ENCODE results near the gene C12orf56. TPM values are rescaled to one million over a fixed set of nuclear protein-coding genes. Genes with fewer than 3 reads are reported as not detected.
"Not testable (repeated sequence)": the region's sequence is repeated elsewhere in the genome, so short reads cannot be mapped to it uniquely, and the experiment has no call there.

C12orf56 gene
- total RNA-seq, 1 donor from 2014 or later: under 0.01 TPM

DNA sequence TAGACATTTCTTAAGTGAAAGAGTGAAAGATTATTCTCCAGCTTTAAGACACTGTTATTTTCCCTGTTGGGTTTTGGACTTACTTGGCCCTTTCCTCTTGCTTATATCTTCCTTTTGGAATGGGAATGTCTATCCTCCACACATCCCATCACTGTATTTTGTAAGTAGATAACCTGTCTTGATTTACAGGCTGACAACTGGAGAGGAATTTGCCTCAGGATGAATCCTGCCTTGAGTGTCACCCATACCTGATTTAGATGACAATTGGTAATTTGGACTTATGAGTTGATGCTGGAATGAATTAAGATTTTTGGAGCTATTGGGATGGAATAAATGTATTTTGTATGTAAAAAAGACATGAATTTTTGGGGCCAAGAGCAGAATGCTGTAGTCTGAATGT lies 94.3 kb downstream of the C12orf56 start:
- no peak for DNase-seq

DNA sequence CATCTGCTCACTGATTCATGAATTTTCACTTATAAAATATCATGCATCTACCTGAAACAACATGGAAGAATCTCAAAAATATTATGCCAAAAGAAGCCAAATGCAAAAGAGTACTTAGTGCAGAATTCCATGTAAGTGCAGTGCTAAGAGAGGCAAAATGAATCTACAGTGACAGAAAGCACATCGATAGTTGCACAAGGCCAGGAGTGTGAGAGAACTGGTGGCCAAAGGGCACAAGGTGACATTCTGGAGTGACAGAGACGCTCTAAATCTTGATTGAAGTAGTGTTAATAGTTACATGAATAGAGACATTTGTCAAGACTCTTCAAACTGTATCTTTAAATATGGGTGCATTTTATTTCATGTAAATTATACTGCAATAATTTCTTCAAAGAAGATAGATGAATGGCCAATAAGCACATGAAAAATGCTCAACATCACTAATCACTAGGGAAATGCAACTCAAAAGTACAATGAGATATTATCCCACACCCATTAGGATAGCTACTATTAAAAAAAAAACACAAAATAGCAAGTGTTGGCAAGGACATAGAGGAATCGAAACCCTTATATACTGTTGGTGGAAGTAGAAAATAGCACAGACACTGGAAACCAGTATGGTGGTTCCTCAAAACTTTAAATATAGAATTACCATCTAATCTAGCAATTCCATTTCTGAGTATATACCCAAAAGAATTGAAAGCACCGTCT lies 96.7 kb downstream of the C12orf56 start:
- no peak for DNase-seq

DNA sequence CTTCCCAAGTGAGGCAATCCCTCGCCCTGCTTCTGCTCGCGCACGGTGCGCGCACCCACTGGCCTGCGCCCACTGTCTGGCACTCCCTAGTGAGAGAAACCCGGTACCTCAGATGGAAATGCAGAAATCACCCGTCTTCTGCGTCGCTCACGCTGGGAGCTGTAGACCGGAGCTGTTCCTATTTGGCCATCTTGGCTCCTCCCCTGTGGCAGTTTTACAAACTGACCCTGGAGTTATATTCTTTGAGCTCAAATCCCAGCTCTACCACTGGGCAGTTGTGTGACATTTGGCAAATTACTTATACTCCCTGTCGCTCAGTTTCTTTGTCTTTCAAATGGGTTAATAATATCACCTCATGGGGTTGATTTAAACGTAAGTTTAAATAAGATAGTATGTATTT lies 97.4 kb downstream of the C12orf56 start:
- not testable (repeated sequence) for DNase-seq

GRCh38 chr12:64286521-64286920 lies 104.0 kb downstream of the C12orf56 start:
- DNase-seq: no peak

DNA sequence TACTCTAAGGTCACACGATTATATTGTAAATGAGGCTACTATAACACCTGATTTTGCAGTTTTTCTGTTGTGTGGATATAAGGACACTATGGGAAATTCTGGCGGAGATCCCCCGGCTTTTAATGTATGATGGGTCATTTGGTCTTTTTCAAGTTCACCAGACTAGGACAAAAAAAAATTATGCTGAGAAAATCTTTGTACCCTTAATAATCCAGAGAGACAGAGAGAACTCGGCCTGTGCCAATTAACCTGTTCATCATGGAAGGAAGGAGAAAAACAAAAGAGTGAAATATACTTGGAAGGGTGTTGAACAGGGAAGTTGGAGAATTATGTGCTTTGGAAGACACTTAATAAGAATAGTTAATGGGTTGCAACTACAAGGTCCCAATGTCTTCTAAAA lies 106.3 kb downstream of the C12orf56 start:
- DNase-seq: no peak

DNA sequence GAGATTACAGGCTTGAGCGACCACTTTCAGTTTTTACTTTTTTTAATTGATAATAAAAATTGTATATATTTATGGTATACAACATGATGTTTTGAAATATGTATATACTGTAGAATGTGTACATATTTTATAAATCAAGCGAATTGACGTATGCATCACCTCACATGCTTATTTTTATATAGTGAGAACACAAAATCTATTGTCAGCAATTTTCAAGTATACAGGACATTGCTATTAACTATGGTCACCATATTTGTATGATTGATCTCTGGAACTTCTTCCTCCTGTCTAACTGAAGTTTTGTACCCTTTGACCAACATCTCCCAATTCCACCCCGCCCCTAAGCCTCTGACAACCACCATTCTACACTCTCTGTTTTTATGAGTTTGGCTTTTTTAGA lies 112.1 kb downstream of the C12orf56 start:
- no peak for DNase-seq

GRCh38 chr12:64273527-64274403 lies 116.8 kb downstream of the C12orf56 start:
- peak; percentile 54 for DNase-seq

DNA sequence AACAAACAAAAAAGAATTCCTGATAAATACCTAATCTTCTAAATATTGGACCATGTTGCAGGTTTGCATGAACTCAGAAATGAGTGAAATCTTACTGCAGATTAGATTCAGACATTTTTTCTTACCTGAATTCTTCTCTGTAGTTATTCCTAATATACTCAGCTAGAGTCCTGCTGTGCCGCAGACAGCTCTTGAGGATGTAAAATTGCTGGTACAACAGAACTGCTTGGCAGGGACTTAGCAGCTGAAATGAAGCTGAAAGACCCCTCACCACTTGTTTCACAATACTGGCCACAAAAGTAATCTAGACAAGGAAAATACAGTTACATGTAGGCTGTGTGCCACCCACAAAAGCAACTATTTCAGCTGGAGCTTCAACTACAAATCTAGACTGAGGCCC lies 120.1 kb downstream of the C12orf56 start:
- DNase-seq: no peak

- no peak for DNase-seq
These were observed 121.4 kb downstream of the C12orf56 start for GRCh38 chr12:64269161-64269560.

DNA sequence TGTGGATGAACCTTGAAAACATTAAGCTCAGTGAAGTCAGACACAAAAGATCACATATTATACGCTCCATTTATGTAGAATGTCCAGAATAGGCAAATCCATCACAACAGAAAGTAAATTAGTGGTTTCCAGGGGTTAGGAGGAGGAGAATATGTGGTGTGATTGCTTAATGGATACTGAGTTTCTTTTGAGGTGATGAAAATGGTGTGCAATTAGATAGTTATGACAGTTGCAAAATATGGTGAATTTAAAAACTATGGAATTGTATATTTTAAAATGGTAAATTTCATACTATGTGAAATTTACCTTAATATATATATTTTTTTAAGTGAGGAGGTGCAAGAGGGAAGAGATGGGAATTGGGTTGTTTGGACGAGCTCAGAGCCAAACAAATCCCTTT lies 122.1 kb downstream of the C12orf56 start:
- no peak for DNase-seq

DNA sequence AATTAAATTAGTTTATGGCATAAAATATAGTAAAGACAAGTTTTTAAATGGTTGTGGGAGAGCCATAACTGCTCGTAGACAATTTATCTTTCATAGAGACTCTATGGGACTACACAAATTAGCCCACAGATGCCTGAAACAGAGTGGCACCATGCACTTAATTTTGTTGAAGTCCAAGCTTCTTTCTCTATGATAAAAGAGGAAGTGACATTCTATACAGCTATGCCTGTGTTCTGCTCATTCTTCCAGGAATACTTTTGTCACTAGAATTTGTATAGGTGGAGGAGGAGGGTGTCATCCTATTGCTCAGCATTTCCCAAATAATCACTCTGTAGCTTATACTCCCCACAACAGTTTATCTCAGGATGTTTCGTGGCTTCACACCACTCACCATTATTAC lies 124.7 kb downstream of the C12orf56 start:
- no peak for DNase-seq

GRCh38 chr12:64261813-64262212 lies 128.7 kb downstream of the C12orf56 start:
- no peak for DNase-seq

- no peak for DNase-seq
These were observed 132.0 kb downstream of the C12orf56 start for GRCh38 chr12:64258576-64258975.

DNA sequence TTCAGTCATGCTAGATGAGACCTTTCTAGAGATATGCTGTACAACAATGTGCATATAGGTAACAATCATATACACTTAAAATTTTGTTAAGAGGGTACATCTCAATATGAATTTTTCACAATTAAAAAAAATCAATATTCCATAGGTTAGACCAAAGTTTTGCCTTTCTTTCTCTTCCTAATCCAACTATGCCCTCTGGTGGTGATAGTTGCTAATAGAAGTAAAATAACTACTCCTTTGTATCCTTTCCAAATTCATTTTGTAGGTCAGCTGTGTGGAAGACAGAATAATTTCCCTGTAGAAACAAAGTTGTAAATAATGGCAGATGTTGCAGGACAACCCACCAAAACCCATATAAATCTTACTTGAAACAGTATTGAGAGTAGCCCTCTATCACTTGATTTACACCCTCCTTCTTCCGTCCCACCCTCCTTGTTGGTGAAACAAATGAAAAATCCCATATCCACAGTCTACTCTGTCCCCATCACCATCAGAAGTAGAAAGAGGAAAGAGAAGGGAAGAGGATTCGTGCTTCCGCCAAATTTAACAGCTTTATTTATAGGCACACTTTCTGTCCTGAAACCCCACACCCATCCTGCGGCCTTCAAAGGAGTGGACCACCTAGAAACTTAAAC lies 134.3 kb downstream of the C12orf56 start:
- DNase-seq: peak; percentile 80

GRCh38 chr12:64255249-64255648 lies 135.3 kb downstream of the C12orf56 start:
- DNase-seq: no peak

DNA sequence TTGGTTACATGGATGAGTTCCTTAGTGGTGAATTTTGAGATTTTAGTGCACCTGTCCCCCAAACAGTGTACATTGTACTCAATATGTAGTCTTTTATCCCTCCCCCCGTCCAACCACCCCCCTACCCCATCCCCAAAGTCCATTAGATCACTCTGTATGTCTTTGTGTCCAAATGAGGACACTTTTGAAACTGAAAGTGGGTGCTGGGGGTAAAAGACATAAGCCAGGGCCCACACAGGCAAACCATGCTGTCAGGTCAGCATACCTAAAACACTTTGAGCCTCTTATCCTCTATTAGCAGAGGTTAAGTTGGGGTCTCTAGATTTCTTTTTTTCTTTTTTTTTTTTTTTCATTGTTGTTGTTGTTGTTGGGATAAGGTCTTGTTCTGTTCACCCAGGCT lies 137.2 kb downstream of the C12orf56 start:
- no peak for DNase-seq

DNA sequence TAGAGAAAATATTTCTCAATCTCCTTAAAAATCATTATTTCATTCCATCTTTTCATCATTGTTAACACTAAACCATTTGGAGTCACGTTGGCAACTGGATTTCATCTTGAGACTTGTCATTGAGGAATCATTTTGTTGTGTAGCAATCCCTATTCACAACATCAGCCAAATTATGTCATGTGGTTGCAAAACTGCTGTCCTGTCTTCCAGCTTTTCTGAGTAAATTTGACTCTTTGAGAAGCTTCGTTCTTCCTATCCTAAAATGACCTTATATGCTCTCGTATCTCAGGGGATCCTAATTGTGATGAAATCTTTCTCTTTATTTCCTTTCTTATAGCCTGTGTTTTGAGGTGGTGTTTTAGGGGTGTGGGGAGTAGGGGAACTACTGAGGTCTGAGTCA lies 137.9 kb downstream of the C12orf56 start:
- DNase-seq: no peak

GRCh38 chr12:64243809-64244208 lies 146.7 kb downstream of the C12orf56 start:
- no peak for DNase-seq

DNA sequence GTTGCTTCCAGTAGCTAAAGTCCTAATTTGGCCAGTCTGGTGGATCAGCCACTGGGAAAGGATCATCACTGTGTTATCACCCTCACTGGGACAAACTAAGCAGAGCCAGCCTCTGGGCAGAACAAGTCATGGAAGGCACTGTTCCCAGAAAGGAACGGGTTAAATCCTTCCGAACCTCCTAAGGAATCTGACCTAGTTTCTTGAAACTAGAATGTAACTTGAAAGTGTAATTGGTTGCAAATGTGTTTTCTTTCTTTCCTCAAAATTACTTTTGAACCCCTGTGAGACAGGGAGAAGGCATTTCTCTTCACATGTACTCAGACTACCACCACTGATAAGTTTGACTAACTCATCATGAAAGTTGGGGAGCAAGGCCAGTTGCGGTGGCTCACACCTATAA lies 149.8 kb downstream of the C12orf56 start:
- DNase-seq: no peak

DNA sequence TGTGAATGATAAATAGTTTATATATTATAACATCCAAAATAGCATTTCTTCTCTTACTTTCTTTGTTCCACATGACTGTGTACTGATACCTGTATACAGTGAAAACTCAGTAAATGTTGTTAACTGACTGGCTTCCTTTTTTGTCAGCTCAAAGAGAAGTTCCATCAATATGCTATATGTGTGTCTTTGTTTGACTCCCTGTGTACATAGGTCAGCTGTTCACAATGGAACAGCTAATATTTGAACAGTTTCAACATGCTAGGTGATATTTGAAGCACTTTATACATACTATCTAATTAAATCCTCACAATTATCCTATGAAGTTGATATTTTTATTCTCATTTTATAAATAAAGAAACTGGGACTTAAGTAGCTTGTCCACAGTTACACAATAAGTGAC lies 153.2 kb downstream of the C12orf56 start:
- no peak for DNase-seq

DNA sequence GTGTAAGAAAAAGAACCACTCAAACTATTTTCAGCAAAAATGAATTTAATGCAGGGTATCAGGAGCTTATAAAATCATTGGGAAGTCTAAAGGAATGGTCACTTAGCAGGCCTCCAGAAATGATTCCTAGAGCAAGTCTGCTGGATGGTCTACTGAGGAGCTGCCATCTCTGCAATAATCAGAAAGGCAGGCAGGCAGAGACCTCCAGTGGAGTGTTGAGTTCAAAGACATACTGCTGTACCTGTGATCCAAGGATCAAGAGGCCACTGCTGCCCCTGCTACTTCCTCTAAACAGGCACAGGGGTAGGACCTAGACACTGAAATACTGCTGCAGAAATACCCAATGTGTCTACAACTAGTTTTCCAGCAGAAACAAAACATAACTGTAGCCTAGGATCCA lies 154.0 kb downstream of the C12orf56 start:
- DNase-seq: peak; percentile 40

GRCh38 chr12:64232196-64232595 lies 158.4 kb downstream of the C12orf56 start:
- DNase-seq: no peak

GRCh38 chr12:64229796-64230195 lies 160.8 kb downstream of the C12orf56 start:
- DNase-seq: no peak

DNA sequence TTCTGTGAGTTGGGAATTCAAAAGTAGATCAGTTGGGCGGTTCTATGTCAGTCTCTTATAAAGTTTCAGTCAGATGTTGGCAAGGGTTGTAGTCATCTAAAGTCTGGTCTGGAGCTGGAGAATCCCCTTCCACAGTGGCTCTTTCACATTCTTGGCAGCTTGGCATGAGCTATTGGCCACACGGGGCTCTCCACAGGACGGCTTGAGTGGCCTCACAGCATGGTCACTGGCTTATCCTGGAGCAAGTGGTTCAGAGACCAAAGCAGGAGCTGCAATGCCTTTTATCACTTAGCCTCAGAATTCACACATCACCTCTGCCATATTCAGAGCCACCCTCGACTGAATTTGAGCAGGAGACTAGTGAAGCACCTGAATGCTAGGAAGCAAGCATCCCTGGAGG lies 161.3 kb downstream of the C12orf56 start:
- no peak for DNase-seq

Measured in dermis blood vessel endothelial cell (primary cell).